22Rv1 (cell line): ENCODE measurements around the gene CD7.

Source experiments
- ZFX ChIP-seq: fragments of 450-650 bp; IDR thresholded peaks from 2 replicates; pipeline ENCODE4 v1.6.1; 2017; ENCODE audit warnings: antibody characterized with exemption, borderline replicate concordance
- TF ChIP-seq, protein P1 (sequence below): fragments of 450-650 bp; IDR thresholded peaks from 2 replicates; pipeline ENCODE4 v1.5.1; 2017; ENCODE audit warnings: mild to moderate bottlenecking

DNA sequence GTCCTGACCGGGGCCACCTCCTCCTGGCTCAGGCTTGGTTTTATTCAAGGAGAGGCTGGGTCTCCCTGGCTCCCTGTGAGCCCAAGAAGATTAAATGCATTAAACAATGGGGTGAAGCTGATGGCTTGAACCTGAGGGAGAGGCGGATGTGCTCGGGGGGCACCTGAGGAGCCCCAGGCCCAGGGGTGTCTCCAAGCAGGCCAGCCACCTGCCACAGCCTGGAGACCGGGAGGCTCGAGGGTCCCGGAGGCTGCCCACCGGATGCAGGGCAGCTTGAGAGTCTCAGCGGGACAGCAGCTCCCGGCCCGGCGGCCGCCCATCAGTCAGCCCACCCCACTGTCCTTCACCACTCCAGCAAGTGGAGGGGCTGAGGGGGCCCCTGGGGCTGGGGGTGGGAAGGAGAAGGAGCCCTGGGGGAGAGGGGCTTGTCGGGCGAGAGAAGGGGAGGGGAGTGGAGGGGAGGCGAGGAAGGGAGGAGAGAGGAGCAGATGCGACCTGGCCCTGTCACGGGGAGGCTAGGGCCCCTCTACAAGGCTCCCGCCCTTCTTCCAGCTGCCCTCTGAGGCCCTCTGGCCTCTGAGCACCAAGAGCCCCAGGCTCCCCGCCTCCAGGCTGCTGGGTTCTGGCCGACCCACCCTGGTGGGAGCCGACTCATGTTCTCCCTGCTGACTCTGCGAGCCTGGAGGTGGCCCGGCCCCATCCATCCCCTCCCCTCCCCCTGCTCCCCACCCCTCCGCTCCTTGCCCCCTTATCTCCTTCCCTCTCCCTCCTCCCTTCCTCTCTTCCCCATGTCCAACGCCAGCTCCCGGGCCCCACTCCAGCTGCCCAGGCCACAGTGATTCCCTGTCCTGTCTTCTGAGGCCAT, 13.2 kb downstream of the CD7 start:
- TF ChIP-seq, protein P1, sequence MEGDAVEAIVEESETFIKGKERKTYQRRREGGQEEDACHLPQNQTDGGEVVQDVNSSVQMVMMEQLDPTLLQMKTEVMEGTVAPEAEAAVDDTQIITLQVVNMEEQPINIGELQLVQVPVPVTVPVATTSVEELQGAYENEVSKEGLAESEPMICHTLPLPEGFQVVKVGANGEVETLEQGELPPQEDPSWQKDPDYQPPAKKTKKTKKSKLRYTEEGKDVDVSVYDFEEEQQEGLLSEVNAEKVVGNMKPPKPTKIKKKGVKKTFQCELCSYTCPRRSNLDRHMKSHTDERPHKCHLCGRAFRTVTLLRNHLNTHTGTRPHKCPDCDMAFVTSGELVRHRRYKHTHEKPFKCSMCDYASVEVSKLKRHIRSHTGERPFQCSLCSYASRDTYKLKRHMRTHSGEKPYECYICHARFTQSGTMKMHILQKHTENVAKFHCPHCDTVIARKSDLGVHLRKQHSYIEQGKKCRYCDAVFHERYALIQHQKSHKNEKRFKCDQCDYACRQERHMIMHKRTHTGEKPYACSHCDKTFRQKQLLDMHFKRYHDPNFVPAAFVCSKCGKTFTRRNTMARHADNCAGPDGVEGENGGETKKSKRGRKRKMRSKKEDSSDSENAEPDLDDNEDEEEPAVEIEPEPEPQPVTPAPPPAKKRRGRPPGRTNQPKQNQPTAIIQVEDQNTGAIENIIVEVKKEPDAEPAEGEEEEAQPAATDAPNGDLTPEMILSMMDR = no peak
- TF ChIP-seq ZFX = no peak
